Measurements from ENCODE around the gene DPP3.

The DPP3 gene

DNA sequence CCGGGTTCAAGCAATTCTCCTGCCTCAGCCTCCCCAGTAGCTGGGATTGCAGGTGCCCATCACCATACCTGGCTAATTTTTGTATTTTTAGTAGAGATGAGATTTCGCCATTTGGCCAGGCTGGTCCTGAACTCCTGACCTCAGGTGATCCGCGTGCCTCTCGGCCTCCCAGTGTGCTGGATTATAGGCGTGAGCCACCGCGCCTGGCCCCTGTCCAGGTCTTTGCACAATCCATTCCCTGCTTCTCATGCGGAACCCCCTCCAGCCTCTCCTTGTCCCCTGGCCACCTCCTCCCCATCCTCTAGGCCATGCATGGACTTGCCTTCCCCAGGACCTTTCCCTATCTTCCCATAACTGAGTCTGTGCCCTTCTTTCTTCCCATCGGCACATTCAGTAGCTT lies 8.7 kb downstream of the DPP3 start:
- no peak for DNase-seq (ENCODE audit: low spot score)

DNA sequence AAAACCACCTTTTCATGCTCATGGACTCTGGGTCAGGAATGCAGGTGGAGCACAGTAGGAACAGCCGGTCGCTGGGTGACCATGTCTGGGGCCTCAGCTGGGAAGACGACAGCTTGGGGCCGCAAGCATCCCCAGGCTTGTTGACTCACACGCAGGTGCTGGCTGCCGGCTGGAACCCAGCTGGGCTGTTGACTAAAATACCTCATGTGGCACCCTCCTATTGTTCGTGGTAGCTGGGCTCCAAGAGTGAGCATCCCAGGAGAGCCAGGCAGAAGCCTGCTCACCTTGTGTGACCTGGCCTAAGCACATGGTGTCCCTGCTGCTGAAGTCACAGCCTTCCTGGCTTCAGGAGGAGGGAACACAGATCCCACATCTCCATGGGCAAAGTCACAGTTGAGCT lies 9.4 kb downstream of the DPP3 start:
- no peak for DNase-seq (ENCODE audit: low spot score)

- DNase-seq (ENCODE audit: low spot score), result no peak
These were observed 11.2 kb downstream of the DPP3 start for GRCh38 chr11:66491315-66491935.

GRCh38 chr11:66492161-66492865 lies 12.1 kb downstream of the DPP3 start:
- DNase-seq (ENCODE audit: low spot score), result no peak

GRCh38 chr11:66493130-66493529 lies 12.9 kb downstream of the DPP3 start:
- no peak for DNase-seq (ENCODE audit: low spot score)

DNA sequence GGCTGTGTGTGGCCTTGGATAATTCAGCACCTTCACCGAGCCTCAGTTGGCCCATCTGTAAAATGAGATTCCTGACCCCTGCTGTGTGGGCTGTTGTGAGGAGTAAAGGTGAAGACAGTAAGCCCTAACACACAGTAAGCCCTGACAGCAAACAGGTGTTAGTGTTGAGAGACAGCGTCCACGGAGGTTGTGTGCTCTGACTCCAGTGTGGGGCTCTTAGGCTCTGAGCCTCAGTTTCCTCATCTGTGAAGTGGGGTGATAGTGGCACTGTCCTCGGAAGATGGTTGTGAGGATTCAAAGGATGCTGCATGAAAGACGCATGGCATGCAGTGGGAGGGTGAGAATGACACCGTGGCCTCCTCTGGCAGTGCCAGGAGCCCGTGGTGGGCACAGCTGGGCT lies 14.2 kb downstream of the DPP3 start:
- no peak for DNase-seq (ENCODE audit: low spot score)

DNA sequence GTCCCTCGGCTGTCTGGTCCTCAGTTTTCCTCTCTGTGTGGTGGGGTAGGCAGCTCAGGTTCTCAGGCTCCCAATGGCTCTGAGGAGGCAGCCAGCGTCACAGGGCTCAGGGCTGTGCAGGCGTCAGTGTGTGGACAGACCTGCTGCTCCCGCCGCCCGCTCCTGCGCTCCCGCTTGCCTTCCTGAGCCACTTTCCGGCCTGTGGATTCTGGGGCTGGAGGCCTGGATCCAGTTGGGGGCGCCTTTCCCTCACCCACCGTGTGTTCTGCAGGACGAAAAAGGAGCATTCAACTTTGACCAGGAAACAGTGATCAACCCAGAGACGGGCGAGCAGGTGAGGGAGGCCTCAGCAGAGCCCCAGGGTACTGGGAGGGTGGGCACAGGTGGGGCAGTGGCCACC lies 14.7 kb downstream of the DPP3 start:
- DNase-seq (ENCODE audit: low spot score), result no peak

- no peak for DNase-seq (ENCODE audit: low spot score)
These were observed 15.2 kb downstream of the DPP3 start for GRCh38 chr11:66495401-66495854.

GRCh38 chr11:66497206-66497605 lies 17.0 kb downstream of the DPP3 start:
- no peak for DNase-seq (ENCODE audit: low spot score)

GRCh38 chr11:66498506-66498905 lies 18.3 kb downstream of the DPP3 start:
- no peak for DNase-seq (ENCODE audit: low spot score)

GRCh38 chr11:66505276-66505816 lies 25.1 kb downstream of the DPP3 start:
- no peak for DNase-seq (ENCODE audit: low spot score)

DNA sequence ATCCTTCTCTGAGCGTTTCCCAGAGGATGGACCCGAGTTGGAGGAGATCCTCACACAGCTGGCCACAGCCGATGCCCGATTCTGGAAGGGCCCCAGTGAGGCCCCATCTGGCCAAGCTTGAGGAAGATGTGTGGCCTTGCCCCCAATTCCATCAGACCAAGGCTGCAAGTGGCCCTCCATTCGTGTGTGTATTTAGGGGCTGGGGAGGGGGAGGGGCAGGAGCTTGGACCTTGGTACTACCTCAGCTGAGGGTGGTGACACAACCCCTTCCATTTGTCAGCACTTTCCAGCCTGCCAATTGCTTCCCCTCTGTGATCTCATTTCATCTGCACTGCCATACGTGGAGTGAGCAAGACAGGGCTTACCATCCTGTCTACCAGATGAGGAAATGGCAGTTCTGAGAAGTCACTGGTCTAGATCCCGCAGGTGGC lies 28.9 kb downstream of the DPP3 start:
- DNase-seq (ENCODE audit: low spot score), result no peak

DNA sequence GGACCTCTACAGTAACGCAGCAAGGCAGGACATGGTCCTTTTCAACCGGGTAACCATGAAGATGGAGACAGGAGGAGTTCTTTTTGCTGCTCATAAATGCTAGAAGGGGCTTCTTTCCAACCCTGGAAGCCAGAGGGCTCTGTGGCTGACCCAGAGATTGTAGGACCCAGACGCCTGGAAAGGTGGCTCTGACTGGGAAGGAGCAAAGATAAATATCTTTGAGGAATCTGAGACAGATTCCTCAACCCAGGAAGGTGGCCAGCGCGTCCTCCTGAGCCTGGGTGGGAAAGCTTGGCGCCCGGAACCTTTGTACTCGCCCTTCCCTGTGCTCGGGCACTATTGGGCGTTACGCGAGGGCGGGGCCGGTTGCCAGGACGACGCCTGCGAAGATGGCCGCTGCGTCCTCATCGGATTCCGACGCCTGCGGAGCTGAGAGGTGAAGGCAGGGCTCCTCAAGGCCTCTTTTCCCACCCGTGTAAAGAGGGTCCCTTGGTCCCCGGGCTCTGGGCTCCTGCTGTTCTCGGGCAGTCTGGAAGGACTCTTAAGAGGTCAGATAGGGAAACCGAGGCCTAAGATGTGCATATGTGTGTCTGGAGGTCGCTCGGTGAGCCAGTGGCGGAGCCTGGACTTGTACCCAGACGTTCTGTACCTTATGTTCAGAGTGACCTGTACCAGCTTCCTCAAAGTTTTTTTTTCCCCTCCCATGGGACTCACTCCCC lies 30.2 kb downstream of the DPP3 start, which contains the start of gene BBS1:
TSS of gene BBS1 (plus strand) at position 365 of the 719 bp plus-strand sequence. CDS start at position 390, 25 bp downstream.
- DNase-seq (ENCODE audit: low spot score), result peak; percentile 79

GRCh38 chr11:66510990-66511339 lies 30.7 kb downstream of the DPP3 start:
- no peak for DNase-seq (ENCODE audit: low spot score)

DNA sequence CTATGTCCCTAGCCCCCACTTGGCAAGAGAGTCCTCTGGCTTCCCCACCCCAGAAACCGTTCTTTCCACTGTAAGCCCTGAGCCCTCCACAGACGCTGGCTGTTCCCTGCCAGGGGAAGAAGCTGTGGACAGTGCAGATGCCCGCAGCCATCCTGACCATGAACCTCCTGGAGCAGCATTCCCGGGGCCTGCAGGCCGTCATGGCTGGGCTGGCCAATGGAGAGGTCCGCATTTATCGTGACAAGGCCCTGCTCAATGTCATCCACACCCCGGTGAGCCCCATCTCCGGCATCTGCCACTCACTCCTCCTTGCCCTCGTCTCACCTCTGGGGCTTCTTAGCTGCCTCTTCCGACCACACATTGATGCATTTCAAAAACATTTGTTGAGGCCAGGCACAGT lies 43.4 kb downstream of the DPP3 start:
- no peak for DNase-seq (ENCODE audit: low spot score)

- no peak for DNase-seq (ENCODE audit: low spot score)
These were observed 44.2 kb downstream of the DPP3 start for GRCh38 chr11:66524304-66525040.

- DNase-seq (ENCODE audit: low spot score), result no peak
These were observed 48.8 kb downstream of the DPP3 start for GRCh38 chr11:66529069-66529468.

- no peak for DNase-seq (ENCODE audit: low spot score)
These were observed 49.4 kb downstream of the DPP3 start for GRCh38 chr11:66529655-66530054.

GRCh38 chr11:66530927-66531709 lies 50.9 kb downstream of the DPP3 start:
- no peak for DNase-seq (ENCODE audit: low spot score)

- no peak for DNase-seq (ENCODE audit: low spot score)
These were observed 51.6 kb downstream of the DPP3 start for GRCh38 chr11:66531841-66532240.

GRCh38 chr11:66532784-66533183 lies 52.5 kb downstream of the DPP3 start:
- DNase-seq (ENCODE audit: low spot score), result no peak

Measured in kidney tubule cell (primary cell).